H9 (cell line): ENCODE results near the gene MRO. TPM values are rescaled to one million over a fixed set of nuclear protein-coding genes. Genes with fewer than 3 reads are reported as not detected.

Experiments
- DNase-seq: peaks from one replicate; pipeline ENCODE4 v3.0.0-alpha.2; 2017
- H2AFZ ChIP-seq: one replicate; pipeline ENCODE4 v1.6.1; 2013; ENCODE audit warnings: mild to moderate bottlenecking, low read length, control low read depth, moderate library complexity
- H2AK5ac ChIP-seq: 2 replicates; pipeline ENCODE4 v1.6.1; 2013; ENCODE audit warnings: low read length, control low read depth, mixed read lengths; ENCODE audit not compliant: insufficient read length
- H2BK120ac ChIP-seq: one replicate; pipeline ENCODE4 v1.6.1; 2013; ENCODE audit warnings: low read depth, mild to moderate bottlenecking, low read length, control low read depth, inconsistent platforms; ENCODE audit not compliant: poor library complexity, severe bottlenecking
- H2BK12ac ChIP-seq: 2 replicates; pipeline ENCODE4 v1.6.1; 2013; ENCODE audit warnings: low read length, control low read depth, mixed read lengths, low read depth; ENCODE audit not compliant: insufficient read length
- H2BK15ac ChIP-seq: 2 replicates; pipeline ENCODE4 v1.6.1; 2013; ENCODE audit warnings: low read depth, low read length, control low read depth
- H2BK20ac ChIP-seq: one replicate; pipeline ENCODE4 v1.6.1; 2013; ENCODE audit warnings: low read depth, mild to moderate bottlenecking, low read length, control low read depth, inconsistent platforms; ENCODE audit not compliant: poor library complexity, severe bottlenecking
- H2BK5ac ChIP-seq: 2 replicates; pipeline ENCODE4 v1.6.1; 2013; ENCODE audit warnings: low read length, control low read depth, mixed read lengths; ENCODE audit not compliant: insufficient read length
- H3K14ac ChIP-seq: 2 replicates; pipeline ENCODE4 v1.6.1; 2013; ENCODE audit warnings: low read length, control low read depth; ENCODE audit not compliant: insufficient read depth
- H3K18ac ChIP-seq: 2 replicates; pipeline ENCODE4 v1.6.1; 2013; ENCODE audit warnings: low read depth, mild to moderate bottlenecking, mixed read lengths, low read length, control low read depth; ENCODE audit not compliant: insufficient read length
- H3K23ac ChIP-seq: 2 replicates; pipeline ENCODE4 v1.6.1; 2013; ENCODE audit warnings: low read length, control low read depth, mixed read lengths, low read depth; ENCODE audit not compliant: insufficient read length
- H3K23me2 ChIP-seq: 2 replicates; pipeline ENCODE4 v1.6.1; 2013; ENCODE audit warnings: low read depth, mild to moderate bottlenecking, mixed read lengths, low read length, control low read depth; ENCODE audit not compliant: insufficient read length, poor library complexity, severe bottlenecking
- H3K27ac ChIP-seq: 2 replicates; pipeline ENCODE4 v1.5.1; 2013; ENCODE audit warnings: low read length, control low read depth, mixed read lengths, low read depth; ENCODE audit not compliant: insufficient read length
- H3K27me3 ChIP-seq: 2 replicates; pipeline ENCODE4 v1.6.1; 2013; ENCODE audit warnings: low read length, control low read depth, inconsistent platforms; ENCODE audit not compliant: insufficient read depth
- H3K4ac ChIP-seq: 2 replicates; pipeline ENCODE4 v1.6.1; 2013; ENCODE audit warnings: low read depth, mild to moderate bottlenecking, control low read depth, inconsistent platforms, low read length, moderate library complexity
- H3K4me1 ChIP-seq: 2 replicates; pipeline ENCODE4 v1.6.1; 2013; ENCODE audit warnings: low read length, control low read depth, inconsistent platforms; ENCODE audit not compliant: insufficient read depth
- H3K4me2 ChIP-seq: 2 replicates; pipeline ENCODE4 v1.6.1; 2013; ENCODE audit warnings: low read length, control low read depth, mixed read lengths; ENCODE audit not compliant: insufficient read length, insufficient read depth
- H3K56ac ChIP-seq: 2 replicates; pipeline ENCODE4 v1.6.1; 2013; ENCODE audit warnings: low read depth, mild to moderate bottlenecking, mixed read lengths, low read length, control low read depth; ENCODE audit not compliant: insufficient read length
- H3K79me1 ChIP-seq: 2 replicates; pipeline ENCODE4 v1.6.1; 2013; ENCODE audit warnings: low read depth, mild to moderate bottlenecking, moderate library complexity, low read length, control low read depth, inconsistent platforms; ENCODE audit not compliant: insufficient read depth, poor library complexity, severe bottlenecking
- H3K79me2 ChIP-seq: 2 replicates; pipeline ENCODE4 v1.6.1; 2013; ENCODE audit warnings: low read length, control low read depth, inconsistent platforms; ENCODE audit not compliant: insufficient read depth
- H3K9ac ChIP-seq: 2 replicates; pipeline ENCODE4 v1.6.1; 2013; ENCODE audit warnings: low read length, control low read depth, mixed read lengths; ENCODE audit not compliant: insufficient read length; ENCODE audit errors: extremely low read depth
- H3K9me3 ChIP-seq: one replicate; pipeline ENCODE4 v1.6.1; 2013; ENCODE audit warnings: low read depth, low read length, inconsistent platforms; ENCODE audit not compliant: control insufficient read depth
- H3T11ph ChIP-seq: one replicate; pipeline ENCODE4 v1.6.1; 2013; ENCODE audit warnings: mild to moderate bottlenecking, low read length, control low read depth, inconsistent platforms
- H4K20me1 ChIP-seq: one replicate; pipeline ENCODE4 v1.6.1; 2013; ENCODE audit not compliant: control insufficient read depth, insufficient read length, insufficient read depth
- H4K5ac ChIP-seq: 2 replicates; pipeline ENCODE4 v1.6.1; 2013; ENCODE audit warnings: low read depth, mild to moderate bottlenecking, mixed read lengths, low read length, control low read depth; ENCODE audit not compliant: insufficient read length
- H4K8ac ChIP-seq: replicated peaks from 2 replicates; pipeline ENCODE4 v1.6.1; 2013; ENCODE audit warnings: low read length, control low read depth, mixed read lengths, low read depth; ENCODE audit not compliant: insufficient read length
- H4K91ac ChIP-seq: 2 replicates; pipeline ENCODE4 v1.6.1; 2013; ENCODE audit warnings: low read depth, mild to moderate bottlenecking, moderate library complexity, mixed read lengths, low read length, control low read depth; ENCODE audit not compliant: insufficient read length
- H3K27ac Mint-ChIP-seq, 3 experiments: 2 replicates in 2 of 3; 3 replicates in 1 of 3; pipeline ENCODE4 v1.8.0; 2020 to 2021; ENCODE audit warnings: mixed read lengths in 3 of 3, mild to moderate bottlenecking in 1 of 3, moderate library complexity in 1 of 3
- H3K27me3 Mint-ChIP-seq: 2 replicates; pipeline ENCODE4 v1.8.0; 2021; ENCODE audit warnings: low read depth, mild to moderate bottlenecking, moderate library complexity, mixed read lengths
- H3K36me3 Mint-ChIP-seq, 3 experiments: 2 replicates in 2 of 3; 3 replicates in 1 of 3; pipeline ENCODE4 v1.8.0; 2020 to 2021; ENCODE audit warnings: low read depth in 3 of 3, mixed read lengths in 3 of 3; ENCODE audit not compliant: insufficient read depth in 1 of 3
- H3K4me1 Mint-ChIP-seq, 2 experiments: 2 replicates each; pipeline ENCODE4 v1.8.0; 2020; ENCODE audit warnings: mixed read lengths in 2 of 2
- H3K4me3 Mint-ChIP-seq, 2 experiments: 2 replicates in 1 of 2; 3 replicates in 1 of 2; pipeline ENCODE4 v1.8.0; 2020 to 2021; ENCODE audit warnings: mild to moderate bottlenecking in 2 of 2, mixed read lengths in 2 of 2, moderate library complexity in 1 of 2
- H3K9me3 Mint-ChIP-seq, 2 experiments: 2 replicates in 1 of 2; 3 replicates in 1 of 2; pipeline ENCODE4 v1.8.0; 2020; ENCODE audit warnings: mild to moderate bottlenecking in 2 of 2, mixed read lengths in 2 of 2, moderate library complexity in 1 of 2
- CTCF ChIP-seq: fragments of 200-600 bp; sonication (generic); conservative IDR thresholded peaks from 3 replicates; pipeline ENCODE4 v1.8.0; 2021; ENCODE audit warnings: antibody characterized with exemption, mild to moderate bottlenecking
- WGBS: extraction: QIAGEN DNeasy Blood & Tissue Kit; methylation state at CpG from one replicate; pipeline ENCODE4 v1.1.7; 2013; ENCODE audit warnings: missing lambda C conversion rate, low lambda C conversion rate, mixed read lengths; ENCODE audit not compliant: insufficient read length; ENCODE audit errors: extremely low coverage; 5-methylcytosine and 5-hydroxymethylcytosine counted together
- total RNA-seq: library from RNA; stranded (reverse); gene quantifications from 2 replicates; pipeline ENCODE4 v1.2.1, GENCODE V29; 2021

Gene MRO
- total RNA-seq, 1 experiment from 2014 or later, result 0.57 TPM

- H2BK120ac ChIP-seq, result no peak overlapping the region
- no peak overlapping the region for H3K4me2 ChIP-seq
- no peak overlapping the region for H2BK12ac ChIP-seq
These were observed 3.2 kb downstream of the MRO start for GRCh38 chr18:50816419-50817166.

More at GRCh38 chr18:50816419-50817166, 3.2 kb downstream of the MRO start:
- H4K20me1 ChIP-seq, result no peaks in the 10 kb centered on the region
- H3K4me1 ChIP-seq, result 0 out of 2 replicates have a peak, but pooled peaks cover 2% of the 10 kb centered on the region
- no peaks in the 10 kb centered on the region for H3K79me1 ChIP-seq
- H3T11ph ChIP-seq, result no peak overlapping the region
- peaks cover 2% of the 10 kb centered on the region for H3K27me3 Mint-ChIP-seq
- no peak overlapping the region for H3K4ac ChIP-seq
- no peaks in the 10 kb centered on the region for H3K79me2 ChIP-seq
- H3K23ac ChIP-seq, result no peak overlapping the region
- no peaks in the 10 kb centered on the region for H3K27me3 ChIP-seq
- DNase-seq, result no peak
- H4K5ac ChIP-seq, result no peak overlapping the region
- no peak overlapping the region for H3K18ac ChIP-seq
- no peak overlapping the region for H2AK5ac ChIP-seq
- no peak overlapping the region for H3K56ac ChIP-seq
- WGBS, result no CpG with 5 or more reads among the region's 7 CpGs
- H3K9ac ChIP-seq, result no peak overlapping the region
- H3K27ac Mint-ChIP-seq, result peak overlapping the region in 2 of 3 experiments; percentile 46 to 78; a peak in 3 of 7 replicates
- H3K23me2 ChIP-seq, result no peaks in the 10 kb centered on the region
- peaks cover 0 to 2% of the 10 kb centered on the region in 2 experiments; a peak in 2 of 5 replicates for H3K9me3 Mint-ChIP-seq
- H2BK20ac ChIP-seq, result no peak overlapping the region
- H3K4me1 Mint-ChIP-seq, result peaks cover 16 to 19% of the 10 kb centered on the region in 2 experiments
- H3K36me3 Mint-ChIP-seq, result peaks cover 0 to 5% (median 0%) of the 10 kb centered on the region in 3 experiments; a peak in 1 of 7 replicates
- H3K4me3 Mint-ChIP-seq, result peak overlapping the region in 1 of 2 experiments; percentile 43; a peak in 1 of 5 replicates
- H2BK15ac ChIP-seq, result no peak overlapping the region
- H3K14ac ChIP-seq, result no peak overlapping the region
- no peak overlapping the region for H3K27ac ChIP-seq
- no peak overlapping the region for H2BK5ac ChIP-seq
- H3K9me3 ChIP-seq, result no peaks in the 10 kb centered on the region
- H2AFZ ChIP-seq, result no peak overlapping the region
- no peak for TF ChIP-seq CTCF
- no peak overlapping the region for H4K8ac ChIP-seq
- no peak overlapping the region for H4K91ac ChIP-seq
